ENCODE results near the gene ZCWPW1.

- TF ChIP-seq PATZ1 (CRISPR knock-in tag; IDR thresholded peaks at IDR 0.05), result no peak
- no peak for TF ChIP-seq PAF1 (CRISPR knock-in tag; IDR thresholded peaks at IDR 0.05)
- TF ChIP-seq EZH2 (conservative IDR thresholded peaks at IDR 0.05; ENCODE audit: low read depth, low read length), result no peak
- TF ChIP-seq, protein P1, sequence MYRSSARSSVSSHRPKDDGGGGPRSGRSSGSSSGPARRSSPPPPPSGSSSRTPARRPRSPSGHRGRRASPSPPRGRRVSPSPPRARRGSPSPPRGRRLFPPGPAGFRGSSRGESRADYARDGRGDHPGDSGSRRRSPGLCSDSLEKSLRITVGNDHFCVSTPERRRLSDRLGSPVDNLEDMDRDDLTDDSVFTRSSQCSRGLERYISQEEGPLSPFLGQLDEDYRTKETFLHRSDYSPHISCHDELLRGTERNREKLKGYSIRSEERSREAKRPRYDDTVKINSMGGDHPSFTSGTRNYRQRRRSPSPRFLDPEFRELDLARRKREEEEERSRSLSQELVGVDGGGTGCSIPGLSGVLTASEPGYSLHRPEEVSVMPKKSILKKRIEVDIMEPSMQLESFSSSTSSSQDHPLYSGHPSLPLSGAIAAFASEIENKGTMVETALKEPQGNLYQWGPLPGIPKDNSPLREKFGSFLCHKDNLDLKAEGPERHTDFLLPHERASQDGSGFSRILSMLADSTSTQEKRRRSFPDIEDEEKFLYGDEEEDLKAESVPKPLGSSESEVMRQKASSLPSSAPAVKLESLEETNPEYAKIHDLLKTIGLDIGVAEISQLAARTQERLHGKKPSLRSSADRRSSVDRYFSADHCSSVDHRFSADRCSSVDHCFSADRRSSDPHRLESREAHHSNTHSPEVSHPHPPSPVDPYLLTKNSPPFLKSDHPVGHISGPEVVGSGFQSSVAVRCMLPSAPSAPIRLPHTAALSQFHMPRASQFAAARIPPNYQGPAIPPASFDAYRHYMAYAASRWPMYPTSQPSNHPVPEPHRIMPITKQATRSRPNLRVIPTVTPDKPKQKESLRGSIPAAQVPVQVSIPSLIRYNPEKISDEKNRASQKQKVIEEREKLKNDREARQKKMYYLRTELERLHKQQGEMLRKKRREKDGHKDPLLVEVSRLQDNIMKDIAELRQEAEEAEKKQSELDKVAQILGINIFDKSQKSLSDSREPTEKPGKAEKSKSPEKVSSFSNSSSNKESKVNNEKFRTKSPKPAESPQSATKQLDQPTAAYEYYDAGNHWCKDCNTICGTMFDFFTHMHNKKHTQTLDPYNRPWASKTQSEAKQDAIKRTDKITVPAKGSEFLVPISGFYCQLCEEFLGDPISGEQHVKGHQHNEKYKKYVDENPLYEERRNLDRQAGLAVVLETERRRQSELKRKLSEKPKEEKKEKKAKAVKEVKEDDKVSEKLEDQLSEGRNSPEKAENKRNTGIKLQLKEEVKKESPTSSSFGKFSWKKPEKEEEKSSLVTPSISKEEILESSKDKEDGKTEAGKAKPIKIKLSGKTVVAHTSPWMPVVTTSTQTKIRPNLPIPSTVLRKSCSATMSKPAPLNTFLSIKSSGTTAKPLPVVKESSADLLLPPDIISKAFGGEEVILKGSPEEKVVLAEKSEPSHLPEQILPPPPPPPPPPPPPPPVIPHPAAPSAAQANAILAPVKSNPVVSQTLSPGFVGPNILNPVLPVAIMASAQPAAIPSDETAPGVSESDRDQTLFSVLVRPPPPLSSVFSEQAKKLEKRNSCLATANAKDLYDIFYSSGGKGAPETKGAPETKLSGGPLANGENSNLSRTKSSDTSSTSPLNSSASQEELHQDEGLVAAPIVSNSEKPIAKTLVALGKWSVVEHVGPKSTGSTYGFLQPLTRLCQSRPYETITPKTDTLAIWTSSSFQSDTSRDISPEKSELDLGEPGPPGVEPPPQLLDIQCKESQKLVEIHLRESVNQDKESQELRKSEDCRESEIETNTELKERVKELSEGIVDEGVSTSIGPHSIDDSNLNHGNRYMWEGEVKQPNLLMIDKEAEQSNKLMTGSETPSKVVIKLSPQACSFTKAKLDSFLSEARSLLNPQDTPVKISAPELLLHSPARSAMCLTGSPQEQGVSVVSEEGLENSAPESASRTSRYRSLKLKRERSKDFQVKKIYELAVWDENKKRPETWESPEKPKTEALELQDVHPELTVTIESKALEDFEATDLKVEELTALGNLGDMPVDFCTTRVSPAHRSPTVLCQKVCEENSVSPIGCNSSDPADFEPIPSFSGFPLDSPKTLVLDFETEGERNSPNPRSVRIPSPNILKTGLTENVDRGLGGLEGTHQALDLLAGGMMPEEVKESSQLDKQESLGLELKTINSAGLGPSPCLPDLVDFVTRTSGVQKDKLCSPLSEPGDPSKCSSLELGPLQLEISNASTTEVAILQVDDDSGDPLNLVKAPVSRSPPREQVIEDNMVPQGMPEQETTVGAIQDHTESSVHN (CRISPR knock-in tag; IDR thresholded peaks at IDR 0.05), result no peak
- no peak for TF ChIP-seq SP5 (CRISPR knock-in tag; IDR thresholded peaks at IDR 0.05; ENCODE audit: borderline replicate concordance, low read depth)
- TF ChIP-seq BRCA1 (CRISPR knock-in tag; IDR thresholded peaks at IDR 0.05), result no peak
- TF ChIP-seq ZNF121 (CRISPR knock-in tag; IDR thresholded peaks at IDR 0.05), result no peak
- TF ChIP-seq, protein P2, sequence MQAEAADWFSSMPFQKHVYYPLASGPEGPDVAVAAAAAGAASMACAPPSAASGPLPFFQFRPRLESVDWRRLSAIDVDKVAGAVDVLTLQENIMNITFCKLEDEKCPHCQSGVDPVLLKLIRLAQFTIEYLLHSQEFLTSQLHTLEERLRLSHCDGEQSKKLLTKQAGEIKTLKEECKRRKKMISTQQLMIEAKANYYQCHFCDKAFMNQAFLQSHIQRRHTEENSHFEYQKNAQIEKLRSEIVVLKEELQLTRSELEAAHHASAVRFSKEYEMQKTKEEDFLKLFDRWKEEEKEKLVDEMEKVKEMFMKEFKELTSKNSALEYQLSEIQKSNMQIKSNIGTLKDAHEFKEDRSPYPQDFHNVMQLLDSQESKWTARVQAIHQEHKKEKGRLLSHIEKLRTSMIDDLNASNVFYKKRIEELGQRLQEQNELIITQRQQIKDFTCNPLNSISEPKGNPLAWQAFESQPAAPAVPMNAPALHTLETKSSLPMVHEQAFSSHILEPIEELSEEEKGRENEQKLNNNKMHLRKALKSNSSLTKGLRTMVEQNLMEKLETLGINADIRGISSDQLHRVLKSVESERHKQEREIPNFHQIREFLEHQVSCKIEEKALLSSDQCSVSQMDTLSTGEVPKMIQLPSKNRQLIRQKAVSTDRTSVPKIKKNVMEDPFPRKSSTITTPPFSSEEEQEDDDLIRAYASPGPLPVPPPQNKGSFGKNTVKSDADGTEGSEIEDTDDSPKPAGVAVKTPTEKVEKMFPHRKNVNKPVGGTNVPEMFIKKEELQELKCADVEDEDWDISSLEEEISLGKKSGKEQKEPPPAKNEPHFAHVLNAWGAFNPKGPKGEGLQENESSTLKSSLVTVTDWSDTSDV (CRISPR knock-in tag; IDR thresholded peaks at IDR 0.05), result no peak
- no peak for TF ChIP-seq KDM1A (CRISPR knock-in tag; IDR thresholded peaks at IDR 0.05)
- TF ChIP-seq, protein P3, sequence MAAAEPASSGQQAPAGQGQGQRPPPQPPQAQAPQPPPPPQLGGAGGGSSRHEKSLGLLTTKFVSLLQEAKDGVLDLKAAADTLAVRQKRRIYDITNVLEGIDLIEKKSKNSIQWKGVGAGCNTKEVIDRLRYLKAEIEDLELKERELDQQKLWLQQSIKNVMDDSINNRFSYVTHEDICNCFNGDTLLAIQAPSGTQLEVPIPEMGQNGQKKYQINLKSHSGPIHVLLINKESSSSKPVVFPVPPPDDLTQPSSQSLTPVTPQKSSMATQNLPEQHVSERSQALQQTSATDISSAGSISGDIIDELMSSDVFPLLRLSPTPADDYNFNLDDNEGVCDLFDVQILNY (CRISPR knock-in tag; conservative IDR thresholded peaks at IDR 0.05), result no peak
- no peak for TF ChIP-seq SYNCRIP (IDR thresholded peaks at IDR 0.05; ENCODE audit: insufficient read depth, low read depth, low read length)
- TF ChIP-seq, protein P4, sequence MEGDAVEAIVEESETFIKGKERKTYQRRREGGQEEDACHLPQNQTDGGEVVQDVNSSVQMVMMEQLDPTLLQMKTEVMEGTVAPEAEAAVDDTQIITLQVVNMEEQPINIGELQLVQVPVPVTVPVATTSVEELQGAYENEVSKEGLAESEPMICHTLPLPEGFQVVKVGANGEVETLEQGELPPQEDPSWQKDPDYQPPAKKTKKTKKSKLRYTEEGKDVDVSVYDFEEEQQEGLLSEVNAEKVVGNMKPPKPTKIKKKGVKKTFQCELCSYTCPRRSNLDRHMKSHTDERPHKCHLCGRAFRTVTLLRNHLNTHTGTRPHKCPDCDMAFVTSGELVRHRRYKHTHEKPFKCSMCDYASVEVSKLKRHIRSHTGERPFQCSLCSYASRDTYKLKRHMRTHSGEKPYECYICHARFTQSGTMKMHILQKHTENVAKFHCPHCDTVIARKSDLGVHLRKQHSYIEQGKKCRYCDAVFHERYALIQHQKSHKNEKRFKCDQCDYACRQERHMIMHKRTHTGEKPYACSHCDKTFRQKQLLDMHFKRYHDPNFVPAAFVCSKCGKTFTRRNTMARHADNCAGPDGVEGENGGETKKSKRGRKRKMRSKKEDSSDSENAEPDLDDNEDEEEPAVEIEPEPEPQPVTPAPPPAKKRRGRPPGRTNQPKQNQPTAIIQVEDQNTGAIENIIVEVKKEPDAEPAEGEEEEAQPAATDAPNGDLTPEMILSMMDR (CRISPR knock-in tag; IDR thresholded peaks at IDR 0.05), result no peak
Measured at GRCh38 chr7:100393233-100393905, 35.1 kb downstream of the ZCWPW1 start.

All from HepG2 (cell line).